H9 (cell line): ENCODE results near the gene PLXNB1. TPM values are rescaled to one million over a fixed set of nuclear protein-coding genes. Genes with fewer than 3 reads are reported as not detected.

ENCODE experiments used
- DNase-seq: peaks from one replicate; pipeline ENCODE4 v3.0.0-alpha.2; 2017
- H2AFZ ChIP-seq: one replicate; pipeline ENCODE4 v1.6.1; 2013; ENCODE audit warnings: mild to moderate bottlenecking, low read length, control low read depth, moderate library complexity
- H2AK5ac ChIP-seq: 2 replicates; pipeline ENCODE4 v1.6.1; 2013; ENCODE audit warnings: low read length, control low read depth, mixed read lengths; ENCODE audit not compliant: insufficient read length
- H2BK120ac ChIP-seq: one replicate; pipeline ENCODE4 v1.6.1; 2013; ENCODE audit warnings: low read depth, mild to moderate bottlenecking, low read length, control low read depth, inconsistent platforms; ENCODE audit not compliant: poor library complexity, severe bottlenecking
- H2BK12ac ChIP-seq: 2 replicates; pipeline ENCODE4 v1.6.1; 2013; ENCODE audit warnings: low read length, control low read depth, mixed read lengths, low read depth; ENCODE audit not compliant: insufficient read length
- H2BK15ac ChIP-seq: 2 replicates; pipeline ENCODE4 v1.6.1; 2013; ENCODE audit warnings: low read depth, low read length, control low read depth
- H2BK20ac ChIP-seq: one replicate; pipeline ENCODE4 v1.6.1; 2013; ENCODE audit warnings: low read depth, mild to moderate bottlenecking, low read length, control low read depth, inconsistent platforms; ENCODE audit not compliant: poor library complexity, severe bottlenecking
- H2BK5ac ChIP-seq: 2 replicates; pipeline ENCODE4 v1.6.1; 2013; ENCODE audit warnings: low read length, control low read depth, mixed read lengths; ENCODE audit not compliant: insufficient read length
- H3K14ac ChIP-seq: 2 replicates; pipeline ENCODE4 v1.6.1; 2013; ENCODE audit warnings: low read length, control low read depth; ENCODE audit not compliant: insufficient read depth
- H3K18ac ChIP-seq: 2 replicates; pipeline ENCODE4 v1.6.1; 2013; ENCODE audit warnings: low read depth, mild to moderate bottlenecking, mixed read lengths, low read length, control low read depth; ENCODE audit not compliant: insufficient read length
- H3K23ac ChIP-seq: 2 replicates; pipeline ENCODE4 v1.6.1; 2013; ENCODE audit warnings: low read length, control low read depth, mixed read lengths, low read depth; ENCODE audit not compliant: insufficient read length
- H3K23me2 ChIP-seq: 2 replicates; pipeline ENCODE4 v1.6.1; 2013; ENCODE audit warnings: low read depth, mild to moderate bottlenecking, mixed read lengths, low read length, control low read depth; ENCODE audit not compliant: insufficient read length, poor library complexity, severe bottlenecking
- H3K27ac ChIP-seq: 2 replicates; pipeline ENCODE4 v1.5.1; 2013; ENCODE audit warnings: low read length, control low read depth, mixed read lengths, low read depth; ENCODE audit not compliant: insufficient read length
- H3K27me3 ChIP-seq: 2 replicates; pipeline ENCODE4 v1.6.1; 2013; ENCODE audit warnings: low read length, control low read depth, inconsistent platforms; ENCODE audit not compliant: insufficient read depth
- H3K4ac ChIP-seq: 2 replicates; pipeline ENCODE4 v1.6.1; 2013; ENCODE audit warnings: low read depth, mild to moderate bottlenecking, control low read depth, inconsistent platforms, low read length, moderate library complexity
- H3K4me1 ChIP-seq: 2 replicates; pipeline ENCODE4 v1.6.1; 2013; ENCODE audit warnings: low read length, control low read depth, inconsistent platforms; ENCODE audit not compliant: insufficient read depth
- H3K4me2 ChIP-seq: 2 replicates; pipeline ENCODE4 v1.6.1; 2013; ENCODE audit warnings: low read length, control low read depth, mixed read lengths; ENCODE audit not compliant: insufficient read length, insufficient read depth
- H3K56ac ChIP-seq: 2 replicates; pipeline ENCODE4 v1.6.1; 2013; ENCODE audit warnings: low read depth, mild to moderate bottlenecking, mixed read lengths, low read length, control low read depth; ENCODE audit not compliant: insufficient read length
- H3K79me1 ChIP-seq: 2 replicates; pipeline ENCODE4 v1.6.1; 2013; ENCODE audit warnings: low read depth, mild to moderate bottlenecking, moderate library complexity, low read length, control low read depth, inconsistent platforms; ENCODE audit not compliant: insufficient read depth, poor library complexity, severe bottlenecking
- H3K79me2 ChIP-seq: 2 replicates; pipeline ENCODE4 v1.6.1; 2013; ENCODE audit warnings: low read length, control low read depth, inconsistent platforms; ENCODE audit not compliant: insufficient read depth
- H3K9ac ChIP-seq: 2 replicates; pipeline ENCODE4 v1.6.1; 2013; ENCODE audit warnings: low read length, control low read depth, mixed read lengths; ENCODE audit not compliant: insufficient read length; ENCODE audit errors: extremely low read depth
- H3K9me3 ChIP-seq: one replicate; pipeline ENCODE4 v1.6.1; 2013; ENCODE audit warnings: low read depth, low read length, inconsistent platforms; ENCODE audit not compliant: control insufficient read depth
- H3T11ph ChIP-seq: one replicate; pipeline ENCODE4 v1.6.1; 2013; ENCODE audit warnings: mild to moderate bottlenecking, low read length, control low read depth, inconsistent platforms
- H4K20me1 ChIP-seq: one replicate; pipeline ENCODE4 v1.6.1; 2013; ENCODE audit not compliant: control insufficient read depth, insufficient read length, insufficient read depth
- H4K5ac ChIP-seq: 2 replicates; pipeline ENCODE4 v1.6.1; 2013; ENCODE audit warnings: low read depth, mild to moderate bottlenecking, mixed read lengths, low read length, control low read depth; ENCODE audit not compliant: insufficient read length
- H4K8ac ChIP-seq: replicated peaks from 2 replicates; pipeline ENCODE4 v1.6.1; 2013; ENCODE audit warnings: low read length, control low read depth, mixed read lengths, low read depth; ENCODE audit not compliant: insufficient read length
- H4K91ac ChIP-seq: 2 replicates; pipeline ENCODE4 v1.6.1; 2013; ENCODE audit warnings: low read depth, mild to moderate bottlenecking, moderate library complexity, mixed read lengths, low read length, control low read depth; ENCODE audit not compliant: insufficient read length
- H3K27ac Mint-ChIP-seq, 3 experiments: 2 replicates in 2 of 3; 3 replicates in 1 of 3; pipeline ENCODE4 v1.8.0; 2020 to 2021; ENCODE audit warnings: mixed read lengths in 3 of 3, mild to moderate bottlenecking in 1 of 3, moderate library complexity in 1 of 3
- H3K27me3 Mint-ChIP-seq: 2 replicates; pipeline ENCODE4 v1.8.0; 2021; ENCODE audit warnings: low read depth, mild to moderate bottlenecking, moderate library complexity, mixed read lengths
- H3K36me3 Mint-ChIP-seq, 3 experiments: 2 replicates in 2 of 3; 3 replicates in 1 of 3; pipeline ENCODE4 v1.8.0; 2020 to 2021; ENCODE audit warnings: low read depth in 3 of 3, mixed read lengths in 3 of 3; ENCODE audit not compliant: insufficient read depth in 1 of 3
- H3K4me1 Mint-ChIP-seq, 2 experiments: 2 replicates each; pipeline ENCODE4 v1.8.0; 2020; ENCODE audit warnings: mixed read lengths in 2 of 2
- H3K4me3 Mint-ChIP-seq, 2 experiments: 2 replicates in 1 of 2; 3 replicates in 1 of 2; pipeline ENCODE4 v1.8.0; 2020 to 2021; ENCODE audit warnings: mild to moderate bottlenecking in 2 of 2, mixed read lengths in 2 of 2, moderate library complexity in 1 of 2
- H3K9me3 Mint-ChIP-seq, 2 experiments: 2 replicates in 1 of 2; 3 replicates in 1 of 2; pipeline ENCODE4 v1.8.0; 2020; ENCODE audit warnings: mild to moderate bottlenecking in 2 of 2, mixed read lengths in 2 of 2, moderate library complexity in 1 of 2
- WGBS: extraction: QIAGEN DNeasy Blood & Tissue Kit; methylation state at CpG from one replicate; pipeline ENCODE4 v1.1.7; 2013; ENCODE audit warnings: missing lambda C conversion rate, low lambda C conversion rate, mixed read lengths; ENCODE audit not compliant: insufficient read length; ENCODE audit errors: extremely low coverage; 5-methylcytosine and 5-hydroxymethylcytosine counted together
- total RNA-seq: library from RNA; stranded (reverse); gene quantifications from 2 replicates; pipeline ENCODE4 v1.2.1, GENCODE V29; 2021
- TF ChIP-seq, protein P1 (sequence below): fragments of 200-600 bp; sonication (generic); conservative IDR thresholded peaks from 3 replicates; pipeline ENCODE4 v1.8.0; 2021; ENCODE audit warnings: antibody characterized with exemption, mild to moderate bottlenecking

The PLXNB1 gene
- total RNA-seq, 1 experiment from 2014 or later: 184 TPM

DNA sequence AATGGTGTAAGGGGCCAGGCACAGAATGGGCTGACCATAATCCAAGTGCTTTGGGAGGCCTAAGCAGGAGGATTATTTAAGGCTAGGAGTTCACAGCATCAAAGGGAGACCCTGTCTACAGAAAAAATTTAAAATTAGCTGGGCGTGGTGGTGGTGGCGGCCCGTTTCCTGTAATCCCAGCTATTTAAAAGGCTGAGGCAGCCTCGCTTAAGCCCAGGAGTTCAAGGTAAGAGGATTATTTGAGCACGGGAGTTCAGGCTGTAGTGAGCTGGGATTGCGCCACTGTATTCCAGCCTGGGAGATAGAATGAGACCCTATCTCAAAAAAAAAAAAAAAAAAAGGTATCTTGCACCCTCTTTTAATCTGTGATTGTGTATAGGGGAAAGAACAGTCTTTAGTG, 12.1 kb upstream of the PLXNB1 start:
- Histone ChIP-seq H3K4ac (no peak overlapping the region), H4K5ac (no peak overlapping the region), H4K8ac (no peak overlapping the region), H3K79me2 (peaks cover 5% of the 10 kb centered on the region; the same call in 1 of the 2 replicates), H4K91ac (no peak overlapping the region), H3K9me3 (no peaks in the 10 kb centered on the region), H2BK120ac (no peak overlapping the region), H2BK12ac (no peak overlapping the region), H3K27me3 (no peaks in the 10 kb centered on the region), H3K56ac (no peak overlapping the region), H3K79me1 (peaks cover 5% of the 10 kb centered on the region), H3K14ac (no peak overlapping the region), H2AFZ (no peak overlapping the region), H3K27ac (no peak overlapping the region), H4K20me1 (no peaks in the 10 kb centered on the region), H3K9ac (no peak overlapping the region), H3K4me2 (peak overlapping the region; percentile 16), H3K23ac (no peak overlapping the region), H3K23me2 (peaks cover 7% of the 10 kb centered on the region), H2BK15ac (no peak overlapping the region), H2BK5ac (no peak overlapping the region), H2BK20ac (no peak overlapping the region), H2AK5ac (no peak overlapping the region), H3K4me1 (no peaks in the 10 kb centered on the region), H3T11ph (no peak overlapping the region), H3K18ac (no peak overlapping the region)
- Mint-ChIP-seq H3K36me3 (peaks cover 18 to 47% (median 26%) of the 10 kb centered on the region in 3 experiments; a peak in 6 of 7 replicates), H3K27me3 (no peaks in the 10 kb centered on the region), H3K9me3 (no peaks in the 10 kb centered on the region), H3K27ac (peak overlapping the region in 2 of 3 experiments; percentile 72 to 82; a peak in 2 of 7 replicates), H3K4me1 (peaks cover 19 to 30% of the 10 kb centered on the region in 2 experiments), H3K4me3 (peak overlapping the region; percentile 93 to 99; a peak in 4 of 5 replicates)
- no peak for DNase-seq
- TF ChIP-seq, protein P1, sequence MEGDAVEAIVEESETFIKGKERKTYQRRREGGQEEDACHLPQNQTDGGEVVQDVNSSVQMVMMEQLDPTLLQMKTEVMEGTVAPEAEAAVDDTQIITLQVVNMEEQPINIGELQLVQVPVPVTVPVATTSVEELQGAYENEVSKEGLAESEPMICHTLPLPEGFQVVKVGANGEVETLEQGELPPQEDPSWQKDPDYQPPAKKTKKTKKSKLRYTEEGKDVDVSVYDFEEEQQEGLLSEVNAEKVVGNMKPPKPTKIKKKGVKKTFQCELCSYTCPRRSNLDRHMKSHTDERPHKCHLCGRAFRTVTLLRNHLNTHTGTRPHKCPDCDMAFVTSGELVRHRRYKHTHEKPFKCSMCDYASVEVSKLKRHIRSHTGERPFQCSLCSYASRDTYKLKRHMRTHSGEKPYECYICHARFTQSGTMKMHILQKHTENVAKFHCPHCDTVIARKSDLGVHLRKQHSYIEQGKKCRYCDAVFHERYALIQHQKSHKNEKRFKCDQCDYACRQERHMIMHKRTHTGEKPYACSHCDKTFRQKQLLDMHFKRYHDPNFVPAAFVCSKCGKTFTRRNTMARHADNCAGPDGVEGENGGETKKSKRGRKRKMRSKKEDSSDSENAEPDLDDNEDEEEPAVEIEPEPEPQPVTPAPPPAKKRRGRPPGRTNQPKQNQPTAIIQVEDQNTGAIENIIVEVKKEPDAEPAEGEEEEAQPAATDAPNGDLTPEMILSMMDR: no peak
- no CpG with 5 or more reads among the region's 6 CpGs for WGBS
